Stimulated activated effector memory CD8-positive, alpha-beta T cell treated with anti-CD3 and anti-CD28 coated beads, Interleukin-12 subunit alpha, Interleukin-12 subunit beta, amount 100 ng/mL, for 72 hours (primary cell): ENCODE results near the gene RAI14.
"Not testable (repeated sequence)": the region's sequence is repeated elsewhere in the genome, so short reads cannot be mapped to it uniquely, and the experiment has no call there.

Source experiments
- ATAC-seq: fragments of 150-1000 bp; cut with Tn5 transposase; 2 replicates; pipeline ENCODE4 v1.10.0; 2021
- DNase-seq, 2 donors: peaks; one replicate each; pipeline ENCODE4 v3.0.0; 2021 to 2022; ENCODE audit warnings: low spot score in 2 of 2
- H3K27ac Mint-ChIP-seq: one replicate; pipeline ENCODE4 v1.8.0; 2022; ENCODE audit warnings: mild to moderate bottlenecking, mixed read lengths
- H3K36me3 Mint-ChIP-seq: one replicate; pipeline ENCODE4 v1.8.0; 2022; ENCODE audit warnings: mild to moderate bottlenecking, mixed read lengths
- H3K4me1 Mint-ChIP-seq: one replicate; pipeline ENCODE4 v1.8.0; 2022; ENCODE audit warnings: mixed read lengths
- H3K4me3 Mint-ChIP-seq: one replicate; pipeline ENCODE4 v1.8.0; 2022; ENCODE audit warnings: mild to moderate bottlenecking, mixed read lengths
- H3K9me3 Mint-ChIP-seq: one replicate; pipeline ENCODE4 v1.8.0; 2022; ENCODE audit warnings: mixed read lengths

Gene RAI14

GRCh38 chr5:34813509-34813908, 157.4 kb downstream of the RAI14 start:
- Mint-ChIP-seq H3K27ac (no peak overlapping the region), H3K36me3 (no peaks in the 10 kb centered on the region)

DNA sequence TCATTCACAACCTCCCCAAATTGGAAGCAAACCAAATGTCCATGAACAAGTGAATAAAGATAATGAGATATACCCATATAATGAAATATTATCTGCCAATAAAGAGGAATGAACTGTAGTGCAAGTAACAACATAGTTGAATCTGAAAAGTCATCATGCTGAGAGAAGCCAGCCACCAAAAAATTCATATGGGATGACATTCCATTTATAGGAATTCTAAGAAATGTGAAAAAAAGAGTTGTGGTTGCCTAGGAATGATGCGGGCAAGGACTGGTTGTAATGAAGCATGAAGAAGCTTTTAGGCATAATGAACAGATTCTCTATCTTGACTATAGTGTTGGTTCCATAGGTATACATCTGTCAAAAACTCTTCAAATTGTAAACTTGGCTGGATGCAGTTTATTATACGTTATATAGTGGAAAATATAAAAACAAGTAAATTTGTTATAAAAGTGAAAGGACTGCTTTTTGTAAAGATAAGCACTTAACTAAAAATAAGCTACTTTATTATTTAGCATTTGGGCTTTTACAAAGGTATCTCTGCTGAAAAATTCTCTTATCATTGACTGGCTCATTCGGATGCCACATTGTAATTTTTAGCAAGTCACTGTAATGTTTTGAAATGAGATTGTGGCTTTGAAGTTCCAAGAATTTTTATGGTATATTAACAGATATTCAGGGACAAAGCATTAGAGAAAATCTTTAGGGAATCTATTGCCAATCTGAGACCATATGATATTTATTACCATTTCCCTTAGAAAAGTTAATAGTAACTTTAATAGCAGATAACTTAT, 161.6 kb downstream of the RAI14 start:
- no peak overlapping the region for H3K4me3 Mint-ChIP-seq
- H3K4me1 Mint-ChIP-seq = no peaks in the 10 kb centered on the region
- H3K9me3 Mint-ChIP-seq = no peaks in the 10 kb centered on the region
- no peak for ATAC-seq
- no peaks in the 10 kb centered on the region for H3K36me3 Mint-ChIP-seq
- H3K27ac Mint-ChIP-seq = no peak overlapping the region
- DNase-seq = no peak

More at GRCh38 chr5:34813509-34813908, 157.4 kb downstream of the RAI14 start:
- Mint-ChIP-seq H3K4me3 (no peak overlapping the region), H3K4me1 (no peaks in the 10 kb centered on the region), H3K9me3 (no peaks in the 10 kb centered on the region)
- DNase-seq = no peak
- ATAC-seq = no peak

DNA sequence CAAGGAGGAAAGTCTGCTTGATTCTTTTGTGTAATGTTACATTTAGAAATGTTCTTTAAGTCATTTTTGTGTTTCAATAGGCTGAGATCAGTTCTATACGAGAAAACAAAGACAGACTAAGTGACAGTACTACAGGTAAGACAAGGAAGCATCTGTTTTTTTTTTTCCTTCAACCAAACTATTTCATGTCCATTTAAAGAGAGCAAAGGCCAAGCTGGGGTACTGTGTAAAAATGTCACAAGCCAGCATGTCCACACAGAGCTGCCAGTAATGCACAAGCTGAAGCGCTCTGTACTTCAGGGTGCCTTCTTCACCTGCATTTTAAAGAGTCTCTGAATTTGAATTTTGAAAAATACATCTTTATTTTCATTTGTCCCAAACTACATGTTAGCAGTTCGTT, 162.6 kb downstream of the RAI14 start:
- ATAC-seq = no peak
- no peaks in the 10 kb centered on the region for H3K36me3 Mint-ChIP-seq
- H3K4me1 Mint-ChIP-seq = no peaks in the 10 kb centered on the region
- no peak overlapping the region for H3K4me3 Mint-ChIP-seq
- no peak overlapping the region for H3K27ac Mint-ChIP-seq
- H3K9me3 Mint-ChIP-seq = no peaks in the 10 kb centered on the region
- no peak for DNase-seq

GRCh38 chr5:34820593-34820992, 164.5 kb downstream of the RAI14 start:
- no peak for ATAC-seq
- no peaks in the 10 kb centered on the region for H3K36me3 Mint-ChIP-seq
- no peaks in the 10 kb centered on the region for H3K4me1 Mint-ChIP-seq
- no peaks in the 10 kb centered on the region for H3K9me3 Mint-ChIP-seq
- no peak overlapping the region for H3K27ac Mint-ChIP-seq
- no peak for DNase-seq
- no peak overlapping the region for H3K4me3 Mint-ChIP-seq

DNA sequence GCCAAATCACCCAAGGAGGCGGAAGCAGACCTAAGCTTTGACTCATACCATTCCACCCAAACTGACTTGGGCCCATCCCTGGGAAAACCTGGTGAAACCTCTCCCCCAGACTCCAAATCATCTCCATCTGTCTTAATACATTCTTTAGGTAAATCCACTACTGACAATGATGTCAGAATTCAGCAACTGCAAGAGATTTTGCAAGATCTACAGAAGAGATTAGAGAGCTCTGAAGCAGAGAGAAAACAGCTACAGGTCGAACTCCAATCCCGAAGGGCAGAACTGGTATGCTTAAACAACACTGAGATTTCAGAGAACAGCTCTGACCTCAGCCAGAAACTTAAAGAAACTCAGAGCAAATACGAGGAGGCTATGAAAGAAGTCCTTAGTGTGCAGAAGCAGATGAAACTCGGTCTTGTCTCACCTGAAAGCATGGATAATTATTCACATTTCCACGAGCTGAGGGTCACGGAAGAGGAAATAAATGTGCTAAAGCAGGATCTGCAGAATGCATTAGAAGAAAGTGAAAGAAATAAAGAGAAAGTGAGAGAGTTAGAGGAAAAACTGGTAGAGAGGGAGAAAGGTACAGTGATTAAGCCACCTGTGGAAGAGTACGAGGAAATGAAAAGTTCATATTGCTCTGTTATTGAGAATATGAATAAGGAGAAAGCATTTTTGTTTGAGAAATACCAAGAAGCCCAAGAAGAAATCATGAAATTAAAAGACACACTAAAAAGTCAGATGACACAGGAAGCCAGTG, 167.0 kb downstream of the RAI14 start:
- no peaks in the 10 kb centered on the region for H3K36me3 Mint-ChIP-seq
- no peak overlapping the region for H3K4me3 Mint-ChIP-seq
- no peaks in the 10 kb centered on the region for H3K4me1 Mint-ChIP-seq
- DNase-seq (no peak), ATAC-seq (no peak)
- no peaks in the 10 kb centered on the region for H3K9me3 Mint-ChIP-seq
- no peak overlapping the region for H3K27ac Mint-ChIP-seq

DNA sequence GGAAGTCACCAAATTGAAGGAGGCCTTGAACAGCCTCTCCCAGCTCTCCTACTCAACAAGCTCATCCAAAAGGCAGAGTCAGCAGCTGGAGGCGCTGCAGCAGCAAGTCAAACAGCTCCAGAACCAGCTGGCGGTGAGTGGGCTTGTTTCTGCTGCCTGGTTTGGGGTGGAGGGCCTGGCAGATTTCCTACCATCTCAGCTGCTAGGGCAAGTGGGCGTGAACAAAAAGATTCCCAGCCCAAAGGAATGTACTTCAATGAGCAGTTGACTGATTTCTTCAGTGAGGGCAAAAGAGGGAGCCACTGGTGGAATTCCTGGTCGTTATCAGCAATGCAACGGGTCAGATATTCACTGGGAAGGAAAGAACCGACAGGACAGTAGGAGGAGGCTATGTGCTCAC, 170.2 kb downstream of the RAI14 start:
- no peaks in the 10 kb centered on the region for H3K4me1 Mint-ChIP-seq
- H3K27ac Mint-ChIP-seq = no peak overlapping the region
- H3K36me3 Mint-ChIP-seq = no peaks in the 10 kb centered on the region
- H3K9me3 Mint-ChIP-seq = no peaks in the 10 kb centered on the region
- ATAC-seq (no peak), DNase-seq (no peak)
- H3K4me3 Mint-ChIP-seq = no peak overlapping the region

DNA sequence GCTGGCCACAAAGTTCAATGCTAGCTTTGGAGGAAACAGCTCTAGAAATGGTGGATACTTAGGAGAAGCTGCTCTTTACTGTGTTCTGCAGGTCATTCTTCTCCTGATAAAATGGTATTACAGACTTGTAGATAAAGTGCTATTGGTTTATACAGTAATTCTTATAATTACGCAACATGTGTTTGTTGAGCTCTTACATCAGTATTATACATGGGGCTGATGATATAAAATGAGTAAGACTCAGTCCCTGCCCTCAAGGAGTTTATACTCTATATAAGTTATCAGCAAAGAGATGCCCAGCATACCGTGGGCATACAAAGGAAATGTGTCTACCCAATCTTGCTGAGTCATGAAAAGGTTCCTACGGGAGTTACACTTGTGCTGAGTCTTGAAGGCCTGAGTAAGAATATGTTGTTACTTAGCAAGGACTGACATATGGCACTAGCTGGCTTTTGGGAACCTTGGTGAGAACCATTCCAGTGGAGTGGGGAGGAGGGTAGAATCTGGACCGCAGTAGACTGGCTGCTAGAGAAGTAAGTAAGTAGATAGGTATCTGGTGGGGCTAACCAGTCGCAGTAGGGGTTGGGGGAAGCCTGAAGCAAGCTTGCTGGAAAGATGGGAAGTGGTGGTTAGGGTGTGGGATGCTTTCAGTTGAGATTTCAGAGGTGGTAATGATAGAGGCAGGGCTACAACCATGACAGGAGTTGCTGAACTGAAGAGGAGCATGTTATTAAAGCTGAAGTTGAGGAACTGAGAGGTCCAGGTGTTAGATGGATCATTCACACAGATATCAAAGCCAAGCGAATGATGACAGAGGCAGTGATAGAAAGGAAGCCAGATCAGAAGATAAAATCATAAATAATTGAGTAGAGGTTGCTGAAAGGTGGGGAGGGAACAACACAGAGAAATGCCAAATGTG, 171.7 kb downstream of the RAI14 start:
- no peaks in the 10 kb centered on the region for H3K9me3 Mint-ChIP-seq
- ATAC-seq (no peak), DNase-seq (no peak)
- no peak overlapping the region for H3K4me3 Mint-ChIP-seq
- no peaks in the 10 kb centered on the region for H3K4me1 Mint-ChIP-seq
- no peak overlapping the region for H3K27ac Mint-ChIP-seq
- no peaks in the 10 kb centered on the region for H3K36me3 Mint-ChIP-seq

GRCh38 chr5:34830827-34831226, 174.7 kb downstream of the RAI14 start:
- DNase-seq, ATAC-seq, H3K4me1 Mint-ChIP-seq, H3K9me3 Mint-ChIP-seq, H3K4me3 Mint-ChIP-seq, H3K27ac Mint-ChIP-seq, H3K36me3 Mint-ChIP-seq: not testable (repeated sequence)

- H3K4me1 Mint-ChIP-seq = no peaks in the 10 kb centered on the region
- ATAC-seq = no peak
- H3K36me3 Mint-ChIP-seq = no peaks in the 10 kb centered on the region
Observed at GRCh38 chr5:34831303-34831702, 175.2 kb downstream of the RAI14 start.

GRCh38 chr5:34832568-34832967, 176.4 kb downstream of the RAI14 start:
- H3K36me3 Mint-ChIP-seq = no peaks in the 10 kb centered on the region

More at GRCh38 chr5:34831303-34831702, 175.2 kb downstream of the RAI14 start:
- Mint-ChIP-seq H3K4me3 (no peak overlapping the region), H3K9me3 (no peaks in the 10 kb centered on the region), H3K27ac (no peak overlapping the region)
- DNase-seq = no peak

GRCh38 chr5:34833090-34833489, 177.0 kb downstream of the RAI14 start:
- Mint-ChIP-seq H3K4me3 (no peak overlapping the region), H3K4me1 (no peaks in the 10 kb centered on the region), H3K36me3 (no peaks in the 10 kb centered on the region), H3K27ac (no peak overlapping the region), H3K9me3 (no peaks in the 10 kb centered on the region)
- ATAC-seq (peak; percentile 32), DNase-seq (no peak)

More at GRCh38 chr5:34832568-34832967, 176.4 kb downstream of the RAI14 start:
- H3K4me3 Mint-ChIP-seq = no peak overlapping the region
- H3K27ac Mint-ChIP-seq = no peak overlapping the region
- no peaks in the 10 kb centered on the region for H3K9me3 Mint-ChIP-seq
- DNase-seq = no peak
- no peaks in the 10 kb centered on the region for H3K4me1 Mint-ChIP-seq
- no peak for ATAC-seq

GRCh38 chr5:34833976-34834793, 178.1 kb downstream of the RAI14 start:
- Mint-ChIP-seq H3K27ac (no peak overlapping the region), H3K9me3 (no peaks in the 10 kb centered on the region), H3K4me3 (no peak overlapping the region), H3K36me3 (peaks cover 4% of the 10 kb centered on the region), H3K4me1 (peaks cover 9% of the 10 kb centered on the region)
- ATAC-seq = no peak
- DNase-seq = no peak

DNA sequence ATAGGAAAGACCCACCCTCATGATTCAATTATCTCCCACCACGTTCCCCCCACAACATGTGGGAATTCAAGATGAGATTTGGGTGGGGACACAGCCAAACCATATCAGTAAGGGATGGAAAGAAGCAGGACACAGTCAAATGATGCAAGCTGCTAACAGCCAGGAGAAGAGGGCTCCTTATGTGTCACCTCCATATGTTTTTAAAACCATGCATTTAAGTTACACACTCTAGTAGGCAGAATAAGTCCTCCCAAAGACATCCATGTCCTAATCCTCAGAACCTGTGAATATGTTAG, 178.6 kb downstream of the RAI14 start:
- Mint-ChIP-seq H3K4me1 (peaks cover 13% of the 10 kb centered on the region), H3K27ac (no peak overlapping the region), H3K36me3 (peaks cover 6% of the 10 kb centered on the region), H3K4me3 (no peak overlapping the region), H3K9me3 (no peaks in the 10 kb centered on the region)
- DNase-seq = no peak
- no peak for ATAC-seq

- DNase-seq (no peak), ATAC-seq (no peak)
- Mint-ChIP-seq H3K27ac (no peak overlapping the region), H3K36me3 (peaks cover 6% of the 10 kb centered on the region), H3K4me3 (no peak overlapping the region), H3K4me1 (peaks cover 13% of the 10 kb centered on the region), H3K9me3 (no peaks in the 10 kb centered on the region)
Observed at GRCh38 chr5:34835664-34836063, 179.5 kb downstream of the RAI14 start.
